ENCODE measurements around the gene NUMBL.
"Not testable (repeated sequence)": the region's sequence is repeated elsewhere in the genome, so short reads cannot be mapped to it uniquely, and the experiment has no call there.

Gene NUMBL

DNA sequence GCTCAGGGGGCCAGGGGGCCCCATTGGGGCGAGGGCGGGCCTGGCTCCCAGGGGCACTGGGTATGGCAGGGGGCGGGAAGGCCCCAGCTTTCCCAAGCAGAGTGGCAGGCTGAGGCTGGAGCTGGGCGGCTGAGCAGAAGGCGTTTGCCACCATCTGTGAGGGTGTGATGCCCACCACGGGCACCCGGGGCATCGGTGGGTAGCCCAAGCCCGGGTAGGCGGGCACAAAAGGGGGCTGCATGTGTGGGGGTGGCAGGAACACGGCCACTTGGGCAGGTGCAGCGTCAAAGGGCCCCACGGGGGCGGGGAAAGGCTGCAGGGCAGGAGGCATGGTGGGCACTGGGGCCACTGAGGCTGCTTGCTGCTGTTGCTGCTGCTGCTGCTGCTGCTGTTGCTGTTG is 22.8 kb downstream of the NUMBL start:
- no peak for DNase-seq

DNA sequence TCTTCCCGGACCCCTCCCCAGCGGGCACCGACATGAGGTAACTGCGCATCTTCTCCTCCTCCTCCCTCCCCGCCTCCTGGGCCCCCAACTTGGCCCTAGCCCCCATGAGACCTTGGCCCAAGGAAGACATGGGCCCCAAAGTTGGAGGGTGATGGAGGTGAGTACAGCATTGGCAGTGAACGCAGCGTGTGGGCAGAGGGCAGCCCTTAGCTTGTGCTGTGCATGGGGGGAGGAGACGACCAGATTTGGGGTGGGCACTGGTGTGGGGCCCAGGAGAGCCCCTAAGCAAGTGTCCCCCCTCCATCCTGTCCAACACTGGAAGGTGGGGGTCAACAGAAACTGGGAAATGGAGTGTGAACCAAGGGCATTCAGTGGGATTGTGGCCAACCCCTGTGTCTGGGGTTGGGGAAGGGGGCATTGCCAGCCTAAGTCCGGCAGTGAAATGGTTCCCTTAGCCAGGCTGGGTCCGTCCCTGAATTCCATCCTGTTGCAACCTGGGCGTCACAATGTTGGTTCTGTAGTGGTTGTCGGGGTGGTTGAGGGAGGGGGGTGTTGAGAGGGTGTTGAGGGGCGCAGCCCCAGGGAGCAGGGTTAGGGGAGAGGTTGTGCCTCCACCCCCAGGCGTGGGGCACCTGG is 23.5 kb downstream of the NUMBL start:
- DNase-seq, result no peak

DNA sequence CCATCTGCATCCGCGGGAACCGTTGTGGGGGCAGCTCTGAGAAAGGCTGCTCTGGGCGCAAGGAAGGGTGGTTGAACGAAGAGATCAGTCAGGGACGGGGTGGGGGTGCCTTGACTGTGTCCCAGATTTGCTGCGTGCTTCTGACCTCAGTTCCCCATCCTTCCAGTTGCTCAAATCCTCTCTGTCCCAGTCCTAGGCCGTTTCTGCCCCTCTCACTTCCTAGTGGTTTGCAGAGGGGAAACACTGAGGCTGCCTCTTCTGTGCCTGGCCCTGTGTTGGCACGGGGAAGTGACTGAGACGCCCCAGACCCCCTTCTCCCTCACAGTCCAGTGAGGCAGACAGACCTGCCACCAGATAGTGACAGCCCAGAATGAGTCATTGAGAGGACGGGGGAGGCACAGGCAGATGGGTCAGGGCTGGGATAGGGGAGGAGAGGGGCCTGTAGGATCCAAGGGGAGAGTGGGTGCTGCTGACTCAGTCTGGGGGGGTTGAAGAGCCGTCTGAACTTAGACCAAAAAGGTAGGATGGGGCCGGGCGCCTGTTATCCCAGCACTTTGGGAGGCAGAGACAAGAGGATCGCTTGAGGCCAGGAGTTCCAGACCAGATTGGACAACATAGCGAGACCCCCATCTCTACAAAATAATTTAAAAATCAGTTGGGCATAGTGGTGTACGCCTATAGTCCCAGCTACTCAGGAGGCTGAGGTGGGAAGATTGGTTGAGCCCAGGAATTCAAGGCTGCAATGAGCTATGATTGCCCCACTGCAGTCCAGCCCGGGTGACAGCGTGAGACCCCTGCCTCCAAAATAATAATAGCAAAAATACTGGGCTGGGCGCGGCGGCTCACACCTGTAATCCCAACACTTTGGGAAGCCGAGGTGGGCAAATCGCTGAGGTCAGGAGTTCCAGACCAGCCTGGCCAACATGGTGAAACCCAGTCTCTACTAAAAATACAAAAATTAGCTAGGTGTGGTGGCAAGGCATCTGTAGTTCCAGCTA is 26.5 kb downstream of the NUMBL start:
- DNase-seq, result peak in 3 of 56 donors; percentile 5 to 39 (median 32)

DNA sequence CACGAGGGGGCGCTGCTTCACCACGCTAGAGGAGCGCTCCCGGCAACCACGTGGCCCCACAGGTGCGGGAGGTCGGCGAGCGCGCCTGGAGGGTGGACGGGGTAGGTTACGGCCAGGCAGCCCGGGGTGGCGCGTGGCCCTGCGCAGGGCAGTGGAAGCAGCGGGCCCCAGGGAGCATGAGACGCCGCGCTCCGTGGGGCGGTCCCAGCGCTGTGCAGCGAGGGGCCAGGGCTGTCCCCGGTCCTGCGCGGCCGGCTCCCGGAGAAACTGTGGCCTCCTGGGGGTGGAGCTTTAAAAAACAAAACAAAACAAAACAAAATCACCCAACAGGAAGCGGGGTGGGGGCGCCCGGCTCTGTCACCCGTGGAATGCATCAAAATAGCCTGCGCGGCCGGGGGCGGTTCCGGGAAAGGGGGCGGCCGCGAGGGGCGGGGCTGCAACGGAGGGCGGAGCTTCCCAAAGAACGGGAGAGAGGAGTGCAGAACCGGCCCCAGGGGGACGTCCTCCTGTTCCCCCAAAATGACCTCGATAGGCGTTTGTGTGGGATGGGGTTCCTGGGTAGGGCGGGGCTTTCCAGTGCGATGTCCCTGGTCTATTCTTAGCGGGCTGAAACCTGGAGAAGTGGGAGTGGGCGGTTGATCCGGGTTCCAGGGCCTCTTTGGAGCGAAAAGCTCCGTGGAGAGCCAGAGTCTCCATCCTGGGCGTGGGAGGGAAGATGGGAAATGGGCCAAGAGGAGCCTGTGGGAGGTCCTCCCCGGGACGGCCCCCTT is 27.3 kb downstream of the NUMBL start:
- DNase-seq, result peak in 54 of 56 donors; percentile 26 to 92 (median 74)

DNA sequence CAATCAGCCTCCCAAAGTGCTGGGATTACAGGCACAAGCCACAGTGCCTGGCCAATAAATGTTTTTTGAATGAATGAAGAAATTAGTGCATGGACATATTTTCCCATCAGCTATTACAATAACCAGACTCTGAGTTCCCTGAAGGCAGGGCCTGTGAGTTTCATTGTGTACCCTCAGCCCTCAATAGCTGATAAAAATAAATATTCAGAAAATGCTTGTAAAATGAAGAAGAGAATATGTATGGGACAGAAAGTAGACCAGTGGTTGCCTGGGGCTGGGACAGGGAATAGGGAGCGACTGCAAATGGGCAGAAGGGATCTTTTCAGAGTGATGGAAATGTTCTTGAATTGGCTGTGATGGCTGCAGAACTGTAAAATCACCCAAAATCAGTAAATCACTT is 28.8 kb downstream of the NUMBL start:
- no peak for DNase-seq

DNA sequence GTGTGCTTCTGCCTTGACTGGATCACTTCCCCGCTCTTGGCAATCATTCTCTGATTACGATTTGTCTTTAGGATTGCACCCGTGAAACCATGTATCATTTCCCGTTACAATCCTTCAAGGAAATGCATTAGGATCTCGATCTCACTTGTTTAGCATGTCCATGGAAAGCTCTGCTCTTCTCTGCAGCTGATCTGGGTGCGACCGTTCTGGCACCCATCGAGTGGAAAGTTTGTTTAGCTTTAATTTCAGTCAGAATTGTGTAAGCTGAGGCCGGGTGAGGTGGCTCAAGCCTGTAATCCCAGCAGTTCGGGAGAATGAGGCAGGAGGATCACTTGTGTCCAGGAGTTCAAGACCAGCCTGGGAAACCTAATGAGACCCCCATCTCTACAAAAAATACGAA is 30.9 kb downstream of the NUMBL start:
- no peak for DNase-seq

DNA sequence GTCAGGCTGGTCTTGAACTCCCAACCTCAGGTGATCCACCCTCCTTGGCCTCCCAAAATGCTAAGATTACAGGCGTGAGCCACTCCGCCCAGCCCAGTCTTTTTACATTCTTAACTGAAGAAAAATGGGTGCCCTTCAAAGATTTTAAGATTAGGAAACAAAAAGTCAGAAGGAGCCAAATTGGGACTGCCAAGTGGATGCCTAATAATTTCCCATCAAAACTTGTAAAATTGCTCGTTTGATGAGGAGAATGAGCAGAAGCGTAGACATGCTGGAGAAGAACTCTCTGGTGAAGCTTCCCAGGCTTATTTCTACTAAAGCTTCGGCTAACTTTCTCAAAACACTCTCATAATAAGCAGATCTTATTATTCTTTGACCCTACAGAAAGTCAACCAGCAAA is 31.3 kb downstream of the NUMBL start:
- no peak for DNase-seq

DNA sequence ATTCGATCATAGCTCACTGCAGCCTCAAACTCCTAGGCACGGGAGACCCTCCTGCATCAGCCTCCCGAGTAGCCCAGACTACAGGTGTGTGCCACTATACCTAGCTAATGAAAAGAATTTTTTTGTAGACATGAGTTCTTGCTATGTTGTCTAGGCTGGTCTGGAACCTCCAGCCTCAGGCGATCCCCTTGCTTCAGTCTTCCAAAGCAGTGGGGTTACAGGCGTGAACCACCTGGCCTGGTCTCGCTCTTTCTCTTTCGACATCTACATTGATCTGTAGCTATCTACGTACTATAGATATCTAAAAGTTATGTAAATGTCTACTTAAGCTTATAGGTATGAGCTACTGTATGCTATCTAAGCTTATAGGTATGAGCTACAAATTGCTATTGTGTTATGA is 32.4 kb downstream of the NUMBL start:
- no peak for DNase-seq

DNA sequence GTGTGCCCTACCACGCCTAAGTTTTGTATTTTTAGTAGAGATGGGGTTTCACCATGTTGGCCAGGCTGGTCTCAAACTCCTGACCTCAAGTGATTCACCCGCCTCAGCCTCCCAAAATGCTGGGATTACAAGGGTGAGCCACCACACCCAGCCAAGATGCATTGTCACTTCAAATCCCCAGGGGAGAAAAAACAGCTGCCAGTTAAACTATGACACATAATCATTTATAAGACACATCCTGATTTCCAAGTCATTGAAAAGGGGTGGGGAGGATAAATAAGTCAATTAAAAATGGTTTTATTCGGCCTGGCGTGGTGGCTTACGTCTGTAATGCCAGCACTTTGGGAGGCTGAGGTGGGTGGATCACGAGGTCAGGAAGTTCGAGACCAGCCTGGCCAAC is 34.8 kb downstream of the NUMBL start:
- not testable (repeated sequence) for DNase-seq

DNA sequence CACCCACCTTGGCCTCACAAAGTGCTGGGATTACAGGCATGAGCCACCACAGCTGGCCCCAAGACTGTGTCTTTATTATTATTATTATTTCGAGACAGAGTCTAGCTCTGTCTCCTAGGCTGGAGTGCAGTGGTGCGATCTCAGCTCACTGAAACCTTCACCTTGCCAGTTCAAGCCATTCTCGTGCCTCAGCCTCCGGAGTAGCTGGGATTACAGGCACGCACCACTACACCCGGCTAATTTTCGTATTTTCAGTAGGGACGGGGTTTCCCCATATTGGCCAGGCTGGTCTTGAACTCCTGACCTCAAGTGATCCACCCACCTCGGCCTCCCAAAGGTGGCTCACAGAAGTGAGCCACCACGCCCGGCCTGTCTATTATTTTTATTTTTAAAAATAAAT is 38.1 kb downstream of the NUMBL start:
- DNase-seq, result not testable (repeated sequence)

DNA sequence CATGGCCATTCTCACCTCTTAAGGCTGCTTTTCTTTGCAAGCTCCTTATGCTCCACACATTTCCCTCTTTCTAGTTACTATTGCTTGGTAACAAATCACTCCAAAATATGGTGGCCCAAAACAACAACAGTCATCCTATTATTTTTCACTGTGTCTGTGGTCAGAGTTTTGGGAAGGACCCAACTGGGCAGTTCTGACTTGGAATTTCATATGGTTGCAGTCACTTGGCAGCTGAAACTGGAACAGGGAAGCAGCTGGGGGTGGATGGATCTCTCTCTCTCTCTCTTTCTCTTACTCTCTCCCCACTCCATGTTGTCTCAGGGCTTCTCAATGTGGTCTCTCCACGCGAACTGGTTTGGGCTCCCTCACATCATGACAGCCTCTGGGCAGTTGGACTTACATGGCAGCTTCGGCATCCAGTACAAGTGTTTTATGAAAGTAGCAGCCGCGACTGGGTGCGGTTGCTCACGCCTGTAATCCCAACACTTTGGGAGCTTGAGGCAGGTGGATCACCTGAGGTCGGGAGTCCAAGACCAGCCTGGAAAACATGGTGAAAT is 39.6 kb downstream of the NUMBL start:
- no peak for DNase-seq

DNA sequence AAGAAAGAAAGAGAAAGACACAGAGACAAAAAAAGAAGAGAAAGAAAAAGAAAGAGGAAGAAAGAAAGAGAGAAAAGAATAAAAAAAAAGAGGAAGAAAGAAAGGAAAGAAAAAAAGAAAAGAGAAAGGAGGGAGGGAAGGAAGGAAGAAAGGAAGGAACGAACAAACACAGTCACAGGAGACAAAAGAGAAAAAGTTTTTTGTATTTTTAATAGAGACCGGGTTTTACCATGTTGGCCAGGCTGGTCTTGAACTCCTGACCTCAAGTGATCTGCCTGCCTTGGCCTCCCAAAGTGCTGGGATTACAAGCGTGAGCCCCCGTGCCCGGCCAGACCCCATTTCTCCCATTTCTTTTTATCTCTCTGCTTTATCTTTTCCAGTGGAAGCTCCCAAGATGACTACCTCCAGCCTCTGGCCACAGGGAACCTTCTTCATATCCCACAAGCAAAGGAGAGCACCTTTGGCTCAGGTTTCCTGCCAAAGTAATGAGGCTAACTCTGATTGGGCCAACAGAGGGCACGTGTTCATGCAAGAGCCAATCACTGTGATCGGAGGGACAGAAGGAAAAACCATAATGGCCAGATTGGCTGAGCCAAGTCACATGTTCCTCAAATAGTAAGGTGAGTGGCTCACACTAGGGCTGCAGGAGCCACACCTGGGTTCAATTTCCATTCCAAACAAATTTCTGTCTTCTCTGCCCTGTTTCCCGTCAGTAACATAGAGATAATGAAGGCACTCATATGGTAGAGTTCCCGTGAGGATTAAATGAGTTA is 40.4 kb downstream of the NUMBL start:
- not testable (repeated sequence) for DNase-seq

DNA sequence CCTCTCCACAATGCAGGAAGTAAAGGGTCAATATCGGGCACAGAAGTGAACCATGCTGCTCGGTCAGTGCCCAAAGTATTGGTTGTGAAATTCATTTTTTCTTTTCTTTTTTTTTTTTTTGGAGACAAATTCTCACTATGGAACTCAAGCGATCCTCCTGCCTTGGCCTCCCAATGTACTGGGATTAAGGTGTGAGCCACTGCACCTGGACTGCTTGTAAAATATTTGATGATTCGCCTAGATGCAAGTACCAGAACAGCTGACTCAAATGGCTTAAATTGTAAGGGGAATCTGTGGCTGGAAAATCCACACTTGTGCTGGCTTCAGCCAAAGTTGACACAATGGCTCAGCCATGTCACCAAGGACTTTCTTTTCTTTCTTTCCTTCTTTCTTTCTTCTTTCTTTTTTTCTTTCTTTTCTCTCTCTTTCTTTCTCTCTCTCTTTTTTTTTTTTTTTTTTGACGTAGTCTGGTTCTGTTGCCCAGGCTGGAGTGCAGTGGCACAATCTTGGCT is 43.7 kb downstream of the NUMBL start:
- DNase-seq, result no peak

DNA sequence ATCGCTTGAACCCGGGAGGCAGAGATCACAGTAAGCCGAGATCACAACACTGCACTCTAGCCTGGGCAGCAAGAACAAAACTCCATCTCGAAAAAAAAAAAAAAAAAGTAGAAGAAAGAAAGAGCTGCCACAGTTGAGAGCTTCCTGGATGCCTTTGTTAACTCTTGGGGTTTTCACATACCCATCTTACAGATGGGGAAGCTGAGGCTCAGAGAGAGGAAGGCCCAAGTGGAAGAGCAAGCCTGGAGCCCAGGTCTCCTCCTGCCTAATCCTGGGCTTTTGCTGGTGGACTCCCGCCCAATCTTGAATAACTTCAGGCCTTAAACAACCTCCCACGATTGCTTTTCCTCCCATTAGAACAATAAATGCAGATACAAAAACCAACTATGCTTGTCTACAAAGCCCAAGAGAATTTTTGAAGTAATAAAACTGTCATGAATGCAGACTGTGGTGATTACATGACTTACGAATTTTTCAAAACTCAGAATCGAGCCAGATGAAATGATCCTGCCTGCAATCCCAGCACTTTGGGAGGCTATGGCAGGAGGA is 47.6 kb downstream of the NUMBL start:
- no peak for DNase-seq

DNA sequence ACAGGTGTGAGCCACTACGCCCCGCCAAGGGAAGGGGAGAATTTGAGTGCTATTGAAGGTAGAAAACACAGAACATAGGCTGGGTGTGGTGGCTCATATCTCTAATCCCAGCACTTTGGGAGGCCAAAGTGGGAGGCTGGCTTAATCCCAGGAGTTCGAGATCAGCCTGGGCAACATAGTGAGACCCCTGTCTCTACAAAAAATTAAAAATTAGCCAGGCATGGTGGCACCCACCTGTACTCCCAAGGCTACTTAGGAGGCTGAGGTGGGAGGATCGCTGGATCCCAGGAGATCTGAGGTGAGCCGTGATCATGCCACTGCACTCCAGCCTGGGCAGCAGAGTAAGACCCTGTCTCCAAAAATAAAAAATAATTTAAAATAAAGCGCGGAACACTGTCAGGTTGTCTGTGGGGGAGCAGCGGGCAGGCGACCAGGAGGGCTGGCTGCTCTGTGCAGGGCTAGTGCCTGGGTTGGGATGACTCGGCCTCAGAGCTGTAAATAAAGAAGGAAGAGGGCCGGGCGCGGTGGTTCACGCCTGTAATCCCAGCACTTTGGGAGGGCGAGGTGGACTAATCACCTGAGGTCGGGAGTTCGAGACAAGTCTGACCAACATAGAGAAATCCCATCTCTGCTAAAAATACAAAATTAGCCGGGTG is 48.3 kb downstream of the NUMBL start:
- no peak for DNase-seq

DNA sequence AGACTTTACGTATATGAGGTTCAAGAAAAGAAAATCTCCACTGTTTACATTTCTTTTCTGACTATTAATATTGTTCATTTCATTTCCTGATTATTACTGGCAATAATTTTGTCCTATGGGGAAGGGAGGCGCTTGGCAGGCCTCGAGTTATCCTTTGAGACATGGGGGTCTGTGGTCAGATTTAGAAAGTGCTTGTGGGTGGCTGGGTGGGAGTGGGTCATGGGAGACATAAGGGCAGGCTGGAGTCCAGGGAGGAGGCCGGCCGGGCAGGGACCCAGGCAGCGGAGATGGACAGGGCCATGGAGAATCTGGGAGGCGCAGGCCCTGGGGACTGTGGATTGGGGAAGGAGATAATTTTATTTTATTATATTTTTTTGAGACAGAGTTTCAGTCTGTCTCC is 49.2 kb downstream of the NUMBL start:
- no peak for DNase-seq

DNA sequence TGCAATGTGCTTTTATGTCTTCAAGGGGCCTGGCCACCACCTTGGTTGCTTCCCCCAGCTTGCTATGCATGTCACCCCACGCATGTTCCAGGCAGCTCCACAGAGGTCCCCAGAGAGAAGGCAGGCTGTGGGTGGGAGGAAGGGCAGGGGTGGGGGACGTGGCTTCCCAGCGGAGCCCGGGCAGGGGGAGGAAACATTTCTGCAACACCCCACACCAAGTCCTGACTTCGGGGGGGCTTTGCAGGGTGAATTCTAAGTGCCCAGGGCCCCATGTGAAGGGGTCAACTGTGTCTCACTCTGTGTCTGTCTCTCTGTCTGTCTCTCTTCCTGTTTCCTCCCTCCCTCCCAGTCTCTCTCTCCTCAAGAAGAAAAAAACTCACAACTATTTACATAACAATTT is 49.7 kb downstream of the NUMBL start:
- no peak for DNase-seq

DNA sequence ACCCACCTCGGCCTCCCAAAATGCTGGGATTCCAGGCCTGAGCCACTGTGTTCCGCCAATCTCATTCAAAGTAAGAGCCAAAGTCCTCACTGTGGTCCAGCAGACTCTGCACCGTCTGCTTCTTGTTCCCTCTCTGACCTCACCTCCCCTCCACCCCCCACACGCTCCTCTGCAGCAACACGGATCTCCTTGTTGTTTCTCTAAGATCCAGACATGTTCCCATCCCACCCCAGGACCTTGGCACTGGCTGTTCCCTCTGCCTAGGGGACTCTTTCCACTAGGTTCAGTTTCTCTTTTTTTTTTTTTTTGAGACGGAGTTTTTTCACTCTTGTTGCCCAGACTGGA is 50.8 kb downstream of the NUMBL start:
- no peak for DNase-seq

DNA sequence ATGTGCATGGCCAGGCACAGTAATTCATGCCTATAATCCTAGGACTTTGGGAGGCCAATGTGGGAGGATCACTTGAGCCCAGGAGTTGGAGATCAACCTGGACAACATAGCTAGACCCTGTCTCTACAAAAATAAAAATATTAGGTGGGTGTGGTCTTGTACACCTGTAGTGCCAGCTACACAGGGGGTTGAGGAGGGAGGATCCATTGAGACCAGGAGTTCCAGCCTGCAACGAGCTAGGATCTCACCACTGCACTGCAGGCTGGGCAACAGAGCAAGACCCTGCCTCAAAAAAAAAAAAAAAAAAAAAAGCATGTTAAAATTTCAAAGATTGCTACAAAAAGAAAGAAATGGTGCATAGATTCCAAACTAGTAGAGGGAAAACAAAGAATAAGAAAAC is 52.1 kb downstream of the NUMBL start:
- DNase-seq, result no peak

DNA sequence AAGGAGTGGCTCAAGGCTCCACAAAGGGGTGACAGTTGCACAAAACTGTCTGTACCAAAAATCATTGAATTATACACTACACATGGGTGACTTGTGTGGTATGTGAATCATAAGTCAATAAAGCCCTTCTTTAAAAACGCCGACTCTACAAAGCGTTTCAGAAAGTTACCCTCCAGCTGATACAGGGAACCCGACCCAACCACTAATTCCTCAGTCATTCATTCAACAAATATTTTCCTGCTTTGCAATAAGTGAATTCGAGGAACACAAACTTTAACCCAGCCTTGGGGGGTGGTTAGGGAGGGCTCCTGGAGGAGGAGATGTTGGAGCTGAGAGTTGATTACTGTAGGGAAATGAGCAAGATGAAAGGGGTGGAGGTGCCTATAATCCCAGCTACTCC is 57.2 kb downstream of the NUMBL start:
- no peak for DNase-seq

All from amygdala (tissue), 56 donors.